ENCODE measurements around the gene ZNF574. TPM values are rescaled to one million over a fixed set of nuclear protein-coding genes. Genes with fewer than 3 reads are reported as not detected.
A peak's percentile ranks its signal among the peaks of the same experiment; 100 is the strongest.

Gene ZNF574
- total RNA-seq, 4 donors from 2014 or later: 31.1 to 42.9 (median 33.5) TPM

- no peaks in the 10 kb centered on the region for H3K9me3 ChIP-seq
- 86% methylated on average over 26 of the region's 30 CpGs for WGBS
- no peak overlapping the region for H3K4me3 ChIP-seq
- H3K4me1 ChIP-seq: no peaks in the 10 kb centered on the region
- TF ChIP-seq POLR2AphosphoS5 (IDR thresholded peaks at IDR 0.05) (no peak), CTCF (IDR thresholded peaks at IDR 0.05) (no peak), EP300 (IDR thresholded peaks at IDR 0.05) (no peak), POLR2A (IDR thresholded peaks at IDR 0.05) (no peak)
- H3K27ac ChIP-seq: no peak overlapping the region
- no peaks in the 10 kb centered on the region for H3K36me3 ChIP-seq
- no peak for DNase-seq (ENCODE audit: low spot score in 2 of 2)
- no peaks in the 10 kb centered on the region for H3K27me3 ChIP-seq
Observed at GRCh38 chr19:42042455-42043170, 33.4 kb upstream of the ZNF574 start.

GRCh38 chr19:42045575-42045974 lies 30.4 kb upstream of the ZNF574 start:
- Histone ChIP-seq H3K36me3 (no peaks in the 10 kb centered on the region), H3K9me3 (no peaks in the 10 kb centered on the region), H3K4me3 (no peak overlapping the region), H3K4me1 (peaks cover 5% of the 10 kb centered on the region), H3K27ac (no peak overlapping the region), H3K27me3 (no peaks in the 10 kb centered on the region)
- 89% methylated on average over 7 of the region's 7 CpGs for WGBS
- no peak for DNase-seq (ENCODE audit: low spot score in 2 of 2)
- TF ChIP-seq CTCF (IDR thresholded peaks at IDR 0.05): no peak
- no peak for TF ChIP-seq EP300 (IDR thresholded peaks at IDR 0.05)
- no peak for TF ChIP-seq POLR2A (IDR thresholded peaks at IDR 0.05)
- no peak for TF ChIP-seq POLR2AphosphoS5 (IDR thresholded peaks at IDR 0.05)

GRCh38 chr19:42048992-42049391 lies 27.0 kb upstream of the ZNF574 start:
- peak overlapping the region; percentile 9 for H3K27ac ChIP-seq
- peak overlapping the region; percentile 25 for H3K4me3 ChIP-seq
- no peak for DNase-seq (ENCODE audit: low spot score in 2 of 2)
- H3K27me3 ChIP-seq: peaks cover under 1% of the 10 kb centered on the region
- 42% methylated on average over 4 of the region's 4 CpGs for WGBS
- H3K9me3 ChIP-seq: no peaks in the 10 kb centered on the region
- peaks cover 29% of the 10 kb centered on the region for H3K4me1 ChIP-seq
- TF ChIP-seq CTCF (IDR thresholded peaks at IDR 0.05) (no peak), POLR2A (IDR thresholded peaks at IDR 0.05) (no peak), EP300 (IDR thresholded peaks at IDR 0.05) (no peak), POLR2AphosphoS5 (IDR thresholded peaks at IDR 0.05) (no peak)
- no peaks in the 10 kb centered on the region for H3K36me3 ChIP-seq

- H3K9me3 ChIP-seq: no peaks in the 10 kb centered on the region
- H3K4me3 ChIP-seq: no peak overlapping the region
- H3K36me3 ChIP-seq: no peaks in the 10 kb centered on the region
- no peak for TF ChIP-seq CTCF (IDR thresholded peaks at IDR 0.05)
- no peak for TF ChIP-seq POLR2A (IDR thresholded peaks at IDR 0.05)
- TF ChIP-seq EP300 (IDR thresholded peaks at IDR 0.05): no peak
- TF ChIP-seq POLR2AphosphoS5 (IDR thresholded peaks at IDR 0.05): no peak
- peaks cover 29% of the 10 kb centered on the region for H3K4me1 ChIP-seq
- peak overlapping the region; percentile 71 for H3K27ac ChIP-seq
- 72% methylated on average over 12 of the region's 14 CpGs for WGBS
- DNase-seq (ENCODE audit: low spot score in 2 of 2): no peak
- H3K27me3 ChIP-seq: peaks cover 4% of the 10 kb centered on the region
Observed at GRCh38 chr19:42051166-42052115, 24.5 kb upstream of the ZNF574 start.
